Activated CD4-positive, alpha-beta T cell treated with anti-CD3 and anti-CD28 coated beads for 1 hour (primary cell): ENCODE measurements around the gene TEDC1.
"Not testable (repeated sequence)": the region's sequence is repeated elsewhere in the genome, so short reads cannot be mapped to it uniquely, and the experiment has no call there.

Source experiments
- DNase-seq: peaks from one replicate; pipeline ENCODE4 v3.0.0-alpha.2; 2020

The TEDC1 gene

GRCh38 chr14:105545676-105546075 lies 54.6 kb downstream of the TEDC1 start:
- not testable (repeated sequence) for DNase-seq

GRCh38 chr14:105546410-105546809 lies 55.4 kb downstream of the TEDC1 start:
- not testable (repeated sequence) for DNase-seq

- DNase-seq: not testable (repeated sequence)
Measured at GRCh38 chr14:105547072-105547471, 56.0 kb downstream of the TEDC1 start.

GRCh38 chr14:105547741-105548169 lies 56.7 kb downstream of the TEDC1 start:
- no peak for DNase-seq
